ENCODE measurements around the gene TTC5. TPM values are rescaled to one million over a fixed set of nuclear protein-coding genes. Genes with fewer than 3 reads are reported as not detected.

TTC5 gene
- total RNA-seq, 2 experiments from 2014 or later = 9.7 to 10.8 TPM

GRCh38 chr14:20262642-20263128, 43.1 kb downstream of the TTC5 start:
- H3K4me1 ChIP-seq (ENCODE audit: insufficient read depth, low read length) = no peaks in the 10 kb centered on the region
- Mint-ChIP-seq H3K4me1 (ENCODE audit: low read depth) (no peaks in the 10 kb centered on the region), H3K27me3 (no peaks in the 10 kb centered on the region), H3K27ac (no peak overlapping the region), H3K4me3 (no peak overlapping the region), H3K9me3 (no peaks in the 10 kb centered on the region), H3K36me3 (ENCODE audit: low read depth) (peaks cover 23% of the 10 kb centered on the region)
- intact Hi-C loops (cut with DNase I, micrococcal nuclease) = no loop called here
- H3K36me3 ChIP-seq (ENCODE audit: insufficient read depth, low read length) = no peaks in the 10 kb centered on the region
- ChIA-PET POLR2A (no interaction called here), CTCF (no interaction called here)
- TF ChIP-seq, protein P1, sequence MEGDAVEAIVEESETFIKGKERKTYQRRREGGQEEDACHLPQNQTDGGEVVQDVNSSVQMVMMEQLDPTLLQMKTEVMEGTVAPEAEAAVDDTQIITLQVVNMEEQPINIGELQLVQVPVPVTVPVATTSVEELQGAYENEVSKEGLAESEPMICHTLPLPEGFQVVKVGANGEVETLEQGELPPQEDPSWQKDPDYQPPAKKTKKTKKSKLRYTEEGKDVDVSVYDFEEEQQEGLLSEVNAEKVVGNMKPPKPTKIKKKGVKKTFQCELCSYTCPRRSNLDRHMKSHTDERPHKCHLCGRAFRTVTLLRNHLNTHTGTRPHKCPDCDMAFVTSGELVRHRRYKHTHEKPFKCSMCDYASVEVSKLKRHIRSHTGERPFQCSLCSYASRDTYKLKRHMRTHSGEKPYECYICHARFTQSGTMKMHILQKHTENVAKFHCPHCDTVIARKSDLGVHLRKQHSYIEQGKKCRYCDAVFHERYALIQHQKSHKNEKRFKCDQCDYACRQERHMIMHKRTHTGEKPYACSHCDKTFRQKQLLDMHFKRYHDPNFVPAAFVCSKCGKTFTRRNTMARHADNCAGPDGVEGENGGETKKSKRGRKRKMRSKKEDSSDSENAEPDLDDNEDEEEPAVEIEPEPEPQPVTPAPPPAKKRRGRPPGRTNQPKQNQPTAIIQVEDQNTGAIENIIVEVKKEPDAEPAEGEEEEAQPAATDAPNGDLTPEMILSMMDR (IDR thresholded peaks at IDR 0.05) = no peak
- no peak overlapping the region for H3K4me3 ChIP-seq (ENCODE audit: low read length)
- H3K27ac ChIP-seq (ENCODE audit: low read depth in 1 of 2, low read length in 2 of 2) = no peak overlapping the region
- ATAC-seq (ENCODE audit: poor library complexity) (no peak), DNase-seq (no peak)
- no peaks in the 10 kb centered on the region for H3K27me3 ChIP-seq (ENCODE audit: control insufficient read depth in 1 of 2, insufficient read depth in 2 of 2, low read length in 2 of 2)
- H3K9me3 ChIP-seq (ENCODE audit: control insufficient read depth in 1 of 2, insufficient read depth in 1 of 2, low read length in 2 of 2) = no peaks in the 10 kb centered on the region

GRCh38 chr14:20247646-20248246, 58.0 kb downstream of the TTC5 start:
- no peak overlapping the region for H3K27ac Mint-ChIP-seq
- ChIA-PET POLR2A (no interaction called here), CTCF (interaction anchor here (0.7 kb wide), 1 partner anchor 96 kb away, joined by 3 read pairs; no protein-coding TSS in a partner anchor)
- no peaks in the 10 kb centered on the region for H3K27me3 ChIP-seq (ENCODE audit: control insufficient read depth in 1 of 2, insufficient read depth in 2 of 2, low read length in 2 of 2)
- H3K36me3 Mint-ChIP-seq (ENCODE audit: low read depth) = peaks cover 14% of the 10 kb centered on the region
- no peak overlapping the region for H3K4me3 Mint-ChIP-seq
- no peak overlapping the region for H3K4me3 ChIP-seq (ENCODE audit: low read length)
- no peak overlapping the region for H3K27ac ChIP-seq (ENCODE audit: low read depth in 1 of 2, low read length in 2 of 2)
- no peaks in the 10 kb centered on the region for H3K27me3 Mint-ChIP-seq
- peaks cover 8% of the 10 kb centered on the region for H3K9me3 Mint-ChIP-seq
- TF ChIP-seq, protein P1 (IDR thresholded peaks at IDR 0.05) = no peak
- no peaks in the 10 kb centered on the region for H3K36me3 ChIP-seq (ENCODE audit: insufficient read depth, low read length)
- intact Hi-C loops (cut with DNase I, micrococcal nuclease) = no loop called here
- H3K4me1 ChIP-seq (ENCODE audit: insufficient read depth, low read length) = no peaks in the 10 kb centered on the region
- DNase-seq (peak in 3 of 14 experiments; percentile 13 to 30 (median 27)), ATAC-seq (ENCODE audit: poor library complexity) (no peak)
- H3K9me3 ChIP-seq (ENCODE audit: control insufficient read depth in 1 of 2, insufficient read depth in 1 of 2, low read length in 2 of 2) = no peaks in the 10 kb centered on the region
- no peaks in the 10 kb centered on the region for H3K4me1 Mint-ChIP-seq (ENCODE audit: low read depth)

Other genes with a start within 250 kb of the TTC5 start
- not detected for gene OR4L1, start 245.9 kb downstream of the TTC5 start, total RNA-seq
- gene OR4K17, start 195.2 kb downstream of the TTC5 start, total RNA-seq = not detected
- gene OR4N5, start 167.1 kb downstream of the TTC5 start, total RNA-seq = not detected
- gene OR11G2, start 115.1 kb downstream of the TTC5 start, total RNA-seq = not detected
- gene OR11H6, start 82.2 kb downstream of the TTC5 start, total RNA-seq = not detected
- not detected for gene OR11H7, start 77.0 kb downstream of the TTC5 start, total RNA-seq
- gene OR11H4, start 66.7 kb downstream of the TTC5 start, total RNA-seq = not detected
- gene CCNB1IP1, start 27.3 kb upstream of the TTC5 start, total RNA-seq = 10 to 100 TPM; 26.2 to 27.4 TPM
- gene PARP2, start 37.7 kb upstream of the TTC5 start, total RNA-seq = 10 to 100 TPM; 16.3 to 20.4 TPM
- gene TEP1, start 107.5 kb upstream of the TTC5 start, total RNA-seq = 10 to 100 TPM; 14.3 to 17.4 TPM
- under 1 TPM; 0.19 to 0.31 TPM for gene KLHL33, start 130.2 kb upstream of the TTC5 start, total RNA-seq
- 10 to 100 TPM; 49.2 to 52.9 TPM for gene OSGEP, start 148.9 kb upstream of the TTC5 start, total RNA-seq
- 100 to 1,000 TPM; 125 to 127 TPM for gene APEX1, start 149.3 kb upstream of the TTC5 start, total RNA-seq
- gene PIP4P1, start 155.5 kb upstream of the TTC5 start, total RNA-seq = 100 to 1,000 TPM in 1 of 2 experiments, 10 to 100 TPM in 1; 83.9 to 107 TPM
- 10 to 100 TPM; 73.6 to 77.2 TPM for gene PNP, start 163.5 kb upstream of the TTC5 start, total RNA-seq
- not detected for gene RNASE10, start 199.6 kb upstream of the TTC5 start, total RNA-seq